Erythroblast (primary cell): Measurements from ENCODE around the gene PTPRD.

ENCODE experiments used
- GATA1 ChIP-seq: IDR thresholded peaks from 2 replicates; pipeline ENCODE4 v1.6.1; 2011; ENCODE audit warnings: low read depth, mild to moderate bottlenecking, control low read depth, low read length, moderate library complexity
- POLR2A ChIP-seq: IDR thresholded peaks from 2 replicates; pipeline ENCODE4 v1.6.1; 2011; ENCODE audit warnings: mild to moderate bottlenecking, low read length

DNA sequence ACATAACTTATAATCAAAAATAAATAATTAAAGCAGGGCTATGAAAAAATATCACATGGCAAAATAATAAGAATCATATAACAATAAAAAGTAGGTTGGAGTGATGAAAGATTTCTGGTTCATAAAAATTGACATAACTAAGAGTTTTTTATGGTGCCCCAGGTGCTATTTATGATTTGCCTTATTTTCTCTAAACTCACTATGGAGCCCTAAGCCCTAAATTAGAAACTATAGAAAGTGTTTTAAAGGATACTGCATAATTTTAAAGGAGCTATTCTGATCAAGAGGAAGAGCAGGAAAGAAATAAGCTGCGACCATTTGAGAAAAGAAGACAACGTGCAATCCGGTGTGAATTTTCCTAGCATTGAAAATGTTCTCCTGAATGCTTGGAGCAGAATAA, 2178.2 kb downstream of the PTPRD start:
- no peak for TF ChIP-seq POLR2A
- TF ChIP-seq GATA1 = no peak
